ENCODE measurements around the gene PHACTR1.

DNA sequence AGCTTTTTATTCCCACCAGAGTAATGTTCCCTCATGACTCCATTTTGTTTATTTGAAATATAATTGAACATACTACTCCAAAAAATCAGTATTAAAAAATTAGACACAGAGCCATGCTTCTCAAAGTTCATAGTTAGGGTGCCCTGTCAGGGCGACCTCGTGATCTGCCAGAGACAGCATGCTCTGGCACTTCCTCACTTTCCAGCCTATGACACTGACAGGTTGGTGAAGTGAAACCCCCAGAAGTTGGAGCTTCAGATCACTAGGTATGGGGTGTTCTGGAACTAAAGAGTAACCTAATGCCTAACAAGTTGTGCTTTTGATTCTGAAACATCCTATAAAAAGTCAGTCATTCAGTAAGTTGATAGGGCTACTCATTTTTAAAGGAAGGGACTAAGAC is 518.8 kb downstream of the PHACTR1 start:
- TF ChIP-seq, protein P1, sequence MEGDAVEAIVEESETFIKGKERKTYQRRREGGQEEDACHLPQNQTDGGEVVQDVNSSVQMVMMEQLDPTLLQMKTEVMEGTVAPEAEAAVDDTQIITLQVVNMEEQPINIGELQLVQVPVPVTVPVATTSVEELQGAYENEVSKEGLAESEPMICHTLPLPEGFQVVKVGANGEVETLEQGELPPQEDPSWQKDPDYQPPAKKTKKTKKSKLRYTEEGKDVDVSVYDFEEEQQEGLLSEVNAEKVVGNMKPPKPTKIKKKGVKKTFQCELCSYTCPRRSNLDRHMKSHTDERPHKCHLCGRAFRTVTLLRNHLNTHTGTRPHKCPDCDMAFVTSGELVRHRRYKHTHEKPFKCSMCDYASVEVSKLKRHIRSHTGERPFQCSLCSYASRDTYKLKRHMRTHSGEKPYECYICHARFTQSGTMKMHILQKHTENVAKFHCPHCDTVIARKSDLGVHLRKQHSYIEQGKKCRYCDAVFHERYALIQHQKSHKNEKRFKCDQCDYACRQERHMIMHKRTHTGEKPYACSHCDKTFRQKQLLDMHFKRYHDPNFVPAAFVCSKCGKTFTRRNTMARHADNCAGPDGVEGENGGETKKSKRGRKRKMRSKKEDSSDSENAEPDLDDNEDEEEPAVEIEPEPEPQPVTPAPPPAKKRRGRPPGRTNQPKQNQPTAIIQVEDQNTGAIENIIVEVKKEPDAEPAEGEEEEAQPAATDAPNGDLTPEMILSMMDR (IDR thresholded peaks at IDR 0.05): no peak
- no peak for TF ChIP-seq POLR2A (IDR thresholded peaks at IDR 0.05)

Measured in lower leg skin (tissue), 3 donors.